Prostate gland (tissue), 2 donors: ENCODE measurements around the gene HDAC3.

ENCODE experiments used
- POLR2A ChIP-seq: fragments of 450-650 bp; IDR thresholded peaks from one replicate; pipeline ENCODE4 v1.6.1; 2016; ENCODE audit warnings: antibody characterized with exemption, mild to moderate bottlenecking
- POLR2AphosphoS5 ChIP-seq: sonication (generic); formaldehyde crosslinking; IDR thresholded peaks from one replicate; pipeline ENCODE4 v1.6.1; 2017; ENCODE audit warnings: antibody characterized with exemption
- TF ChIP-seq, protein P1 (sequence below), 4 experiments: fragments of 200-600 bp in 2 of 4; fragments of 450-650 bp in 2 of 4; sonication (generic) in 2 of 4; IDR thresholded peaks; 1 replicate in 3 of 4; 2 replicates in 1 of 4; pipeline ENCODE4 v1.5.1; 2016 to 2019; ENCODE audit warnings: antibody characterized with exemption in 4 of 4, mild to moderate bottlenecking in 2 of 4, moderate library complexity in 2 of 4

DNA sequence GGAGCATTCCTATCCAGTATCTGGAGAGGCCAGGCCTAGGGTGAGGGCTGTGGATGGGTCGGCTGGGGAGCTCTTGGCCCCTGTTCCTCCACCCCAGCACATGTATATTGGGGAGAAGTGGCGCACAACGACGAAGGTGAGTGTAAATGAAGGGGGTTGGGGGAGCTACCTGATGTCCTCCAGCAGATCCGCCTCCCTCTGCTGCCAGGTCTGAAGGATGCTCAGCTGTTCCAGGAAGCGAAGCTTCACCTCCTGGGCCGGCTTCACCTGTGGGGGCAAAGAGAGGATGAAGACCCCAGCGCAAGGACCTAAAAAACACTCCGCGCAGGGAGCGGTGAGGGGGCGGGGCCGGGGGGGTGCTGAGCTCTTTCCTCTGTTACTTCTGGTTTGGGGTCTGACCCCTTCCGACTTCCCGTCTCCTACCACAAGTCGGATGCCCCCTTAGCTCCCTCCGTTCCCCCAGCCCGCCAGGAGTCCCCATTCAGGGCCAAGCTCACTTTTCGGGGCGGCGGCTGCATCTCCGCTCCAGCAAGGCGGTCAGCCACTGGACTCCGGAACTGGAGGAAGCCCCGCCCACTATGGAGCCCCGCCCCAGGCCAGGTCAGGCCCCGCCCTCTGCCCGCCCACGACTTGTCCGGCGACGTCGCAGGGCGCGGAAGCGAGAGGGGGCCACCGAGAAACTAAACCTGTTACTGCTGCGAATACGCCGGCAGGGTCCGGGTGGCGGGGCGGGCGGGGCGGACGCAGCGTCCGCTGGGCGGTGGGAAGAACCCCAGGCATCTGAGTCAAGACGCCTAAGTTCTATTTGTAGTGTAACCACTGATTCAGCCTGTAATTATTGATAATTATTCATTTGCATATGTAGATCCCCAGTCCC lies 14.4 kb upstream of the HDAC3 start, which contains the start of gene FCHSD1:
- TF ChIP-seq POLR2A (peak; percentile 54), POLR2AphosphoS5 (peak; percentile 57)
- TF ChIP-seq, protein P1, sequence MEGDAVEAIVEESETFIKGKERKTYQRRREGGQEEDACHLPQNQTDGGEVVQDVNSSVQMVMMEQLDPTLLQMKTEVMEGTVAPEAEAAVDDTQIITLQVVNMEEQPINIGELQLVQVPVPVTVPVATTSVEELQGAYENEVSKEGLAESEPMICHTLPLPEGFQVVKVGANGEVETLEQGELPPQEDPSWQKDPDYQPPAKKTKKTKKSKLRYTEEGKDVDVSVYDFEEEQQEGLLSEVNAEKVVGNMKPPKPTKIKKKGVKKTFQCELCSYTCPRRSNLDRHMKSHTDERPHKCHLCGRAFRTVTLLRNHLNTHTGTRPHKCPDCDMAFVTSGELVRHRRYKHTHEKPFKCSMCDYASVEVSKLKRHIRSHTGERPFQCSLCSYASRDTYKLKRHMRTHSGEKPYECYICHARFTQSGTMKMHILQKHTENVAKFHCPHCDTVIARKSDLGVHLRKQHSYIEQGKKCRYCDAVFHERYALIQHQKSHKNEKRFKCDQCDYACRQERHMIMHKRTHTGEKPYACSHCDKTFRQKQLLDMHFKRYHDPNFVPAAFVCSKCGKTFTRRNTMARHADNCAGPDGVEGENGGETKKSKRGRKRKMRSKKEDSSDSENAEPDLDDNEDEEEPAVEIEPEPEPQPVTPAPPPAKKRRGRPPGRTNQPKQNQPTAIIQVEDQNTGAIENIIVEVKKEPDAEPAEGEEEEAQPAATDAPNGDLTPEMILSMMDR (IDR thresholded peaks at IDR 0.05): peak in 2 of 4 experiments; percentile 18 to 21
